GM12875 (cell line): Measurements from ENCODE around the gene NOP14.

Source experiments
- H3K4me3 ChIP-seq: one replicate; pipeline ENCODE4 v1.5.1; 2011; ENCODE audit warnings: low read depth, low read length, control low read depth
- TF ChIP-seq, protein P1 (sequence below): IDR thresholded peaks from 2 replicates; pipeline ENCODE4 v1.5.1; 2011; ENCODE audit warnings: low read depth, mild to moderate bottlenecking, control low read depth, inconsistent platforms, low read length, moderate library complexity, borderline replicate concordance; ENCODE audit not compliant: insufficient read depth

NOP14 gene

GRCh38 chr4:2944586-2945526 lies 18.4 kb downstream of the NOP14 start:
- TF ChIP-seq, protein P1, sequence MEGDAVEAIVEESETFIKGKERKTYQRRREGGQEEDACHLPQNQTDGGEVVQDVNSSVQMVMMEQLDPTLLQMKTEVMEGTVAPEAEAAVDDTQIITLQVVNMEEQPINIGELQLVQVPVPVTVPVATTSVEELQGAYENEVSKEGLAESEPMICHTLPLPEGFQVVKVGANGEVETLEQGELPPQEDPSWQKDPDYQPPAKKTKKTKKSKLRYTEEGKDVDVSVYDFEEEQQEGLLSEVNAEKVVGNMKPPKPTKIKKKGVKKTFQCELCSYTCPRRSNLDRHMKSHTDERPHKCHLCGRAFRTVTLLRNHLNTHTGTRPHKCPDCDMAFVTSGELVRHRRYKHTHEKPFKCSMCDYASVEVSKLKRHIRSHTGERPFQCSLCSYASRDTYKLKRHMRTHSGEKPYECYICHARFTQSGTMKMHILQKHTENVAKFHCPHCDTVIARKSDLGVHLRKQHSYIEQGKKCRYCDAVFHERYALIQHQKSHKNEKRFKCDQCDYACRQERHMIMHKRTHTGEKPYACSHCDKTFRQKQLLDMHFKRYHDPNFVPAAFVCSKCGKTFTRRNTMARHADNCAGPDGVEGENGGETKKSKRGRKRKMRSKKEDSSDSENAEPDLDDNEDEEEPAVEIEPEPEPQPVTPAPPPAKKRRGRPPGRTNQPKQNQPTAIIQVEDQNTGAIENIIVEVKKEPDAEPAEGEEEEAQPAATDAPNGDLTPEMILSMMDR = no peak
- H3K4me3 ChIP-seq = no peak overlapping the region

DNA sequence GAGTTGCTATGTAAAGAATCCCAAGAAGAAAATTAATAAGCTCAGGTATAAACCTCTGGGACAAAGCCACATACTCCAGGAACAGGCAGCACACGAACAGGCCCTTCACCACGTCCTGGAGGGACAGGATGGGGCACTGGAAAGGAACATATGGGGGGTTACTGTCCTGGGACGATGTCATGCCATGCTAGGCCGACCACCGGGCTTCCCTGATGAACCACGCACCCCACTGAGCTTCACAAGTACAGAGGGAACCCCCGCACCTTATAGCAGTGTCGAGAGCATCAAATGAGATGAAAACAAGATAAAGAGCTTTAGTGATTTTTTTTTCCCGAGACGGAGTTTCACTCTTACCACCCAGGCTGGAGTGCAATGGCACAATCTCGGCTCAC lies 19.1 kb downstream of the NOP14 start:
- TF ChIP-seq, protein P1 = no peak
- no peak overlapping the region for H3K4me3 ChIP-seq

GRCh38 chr4:2943364-2944090 lies 19.7 kb downstream of the NOP14 start:
- H3K4me3 ChIP-seq = no peak overlapping the region
- TF ChIP-seq, protein P1 = no peak

- H3K4me3 ChIP-seq = no peak overlapping the region
- TF ChIP-seq, protein P1 = no peak
Measured at GRCh38 chr4:2942532-2943363, 20.5 kb downstream of the NOP14 start.

DNA sequence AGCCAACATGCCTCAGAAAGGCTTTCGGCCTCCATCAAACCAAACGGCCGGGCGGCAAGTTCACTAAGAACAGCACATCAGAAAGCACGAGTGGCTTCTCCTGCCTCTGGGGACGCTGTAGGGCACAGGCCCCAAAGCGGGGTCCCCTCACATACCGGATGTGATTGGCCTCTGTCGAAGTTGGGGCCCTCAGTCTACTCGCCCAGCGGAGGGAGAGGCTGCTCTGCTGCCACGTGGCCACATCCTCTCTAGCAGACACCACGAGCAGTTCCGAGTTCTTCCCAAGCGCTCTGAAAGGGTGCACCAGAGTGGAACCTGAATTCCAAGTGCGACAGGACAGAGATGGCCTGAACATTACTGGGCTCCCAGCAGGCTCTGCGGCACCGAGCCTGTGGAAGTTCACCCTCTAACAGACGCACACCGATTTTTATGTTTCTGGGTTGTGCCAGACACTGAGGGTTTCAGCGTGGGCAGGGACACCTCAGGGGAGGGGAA lies 21.1 kb downstream of the NOP14 start:
- TF ChIP-seq, protein P1 = no peak

GRCh38 chr4:2941138-2942036 lies 21.8 kb downstream of the NOP14 start:
- H3K4me3 ChIP-seq = no peak overlapping the region
- TF ChIP-seq, protein P1 = no peak

More for the DNA sequence above, 21.1 kb downstream of the NOP14 start:
- H3K4me3 ChIP-seq = no peak overlapping the region
